HG03521 (cell line): ENCODE results near the gene DUSP11.
"Not testable (repeated sequence)": the region's sequence is repeated elsewhere in the genome, so short reads cannot be mapped to it uniquely, and the experiment has no call there.

Experiments used
- ATAC-seq: cut with Tn5 transposase; IDR thresholded peaks from one replicate; pipeline ENCODE4 v1.9.1; 2021; ENCODE audit warnings: mild to moderate bottlenecking, moderate library complexity; ENCODE audit not compliant: unreplicated experiment

The DUSP11 gene

GRCh38 chr2:73776381-73776780 lies 3.5 kb downstream of the DUSP11 start:
- no peak for ATAC-seq

DNA sequence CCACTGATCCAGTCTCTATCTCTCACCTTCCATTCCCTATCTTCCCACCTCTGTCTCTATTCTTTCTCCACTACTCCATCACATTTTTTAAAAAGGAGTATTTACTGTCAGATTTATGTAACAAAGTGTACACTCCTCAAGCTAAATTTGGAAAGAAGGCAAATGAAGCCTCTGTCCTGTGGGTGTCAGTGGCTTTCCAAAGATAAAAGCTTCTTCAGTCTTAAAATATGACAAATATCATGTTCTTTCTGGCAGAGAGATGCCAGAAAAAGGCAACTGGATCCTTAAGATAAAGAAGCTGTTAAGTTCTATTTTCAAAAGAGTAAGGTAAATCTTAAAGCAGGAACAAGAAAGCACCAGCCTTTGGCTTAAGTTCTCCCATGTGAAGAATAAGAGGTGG lies 7.1 kb downstream of the DUSP11 start:
- ATAC-seq: no peak

DNA sequence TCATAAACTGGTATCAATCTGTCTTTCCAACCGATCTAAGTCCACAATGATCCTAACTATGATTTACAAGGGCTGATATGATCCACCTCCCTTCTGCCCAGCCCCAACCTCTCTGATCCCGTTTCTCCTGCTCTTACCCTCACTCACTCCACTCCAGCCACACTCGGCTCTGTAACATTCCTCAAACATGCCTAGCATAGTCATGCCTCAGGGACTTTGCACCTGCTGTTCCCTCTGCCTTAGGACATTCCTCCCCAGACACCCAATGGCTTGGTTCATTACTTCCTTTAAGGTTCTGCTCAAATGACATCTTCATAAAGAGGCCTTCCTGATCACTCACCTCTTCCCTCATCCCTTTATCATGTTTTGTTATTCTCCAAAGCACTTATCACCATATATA lies 9.2 kb downstream of the DUSP11 start:
- ATAC-seq: no peak

DNA sequence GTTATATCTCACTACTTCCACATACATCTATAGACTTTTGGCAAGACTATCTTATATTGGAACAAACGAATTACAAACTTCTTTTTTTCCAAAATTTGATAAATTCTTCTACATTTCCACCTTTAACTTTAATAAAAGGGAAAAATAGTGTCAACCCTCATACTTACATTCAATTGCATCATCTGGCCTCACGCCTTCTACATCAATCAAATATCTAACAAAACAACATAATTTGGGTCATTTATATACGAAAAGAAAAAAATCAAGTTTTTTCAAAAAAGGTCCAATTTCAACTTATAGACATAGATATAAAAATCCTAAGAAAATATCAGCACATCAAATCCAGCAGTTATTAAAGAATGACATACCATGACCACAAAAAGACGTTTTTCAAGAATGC lies 12.9 kb downstream of the DUSP11 start:
- ATAC-seq: no peak

DNA sequence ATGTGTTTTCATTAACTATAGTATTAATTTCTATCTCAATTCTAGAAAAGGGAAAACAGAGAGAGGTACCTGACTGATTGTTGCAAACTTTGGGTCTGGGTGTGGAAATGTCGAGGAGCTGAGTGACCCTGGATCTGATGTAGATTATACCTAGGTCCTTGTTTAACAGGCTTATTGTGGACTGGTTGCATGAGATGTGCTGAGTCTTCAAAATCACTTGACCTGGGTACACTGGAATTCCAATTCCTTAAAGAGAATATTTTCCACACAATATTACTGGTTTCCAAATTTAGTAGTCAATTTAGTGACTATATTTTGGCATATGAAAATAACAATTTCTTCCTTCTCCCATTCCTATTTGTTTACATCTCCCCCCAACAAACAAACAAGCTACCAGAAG lies 13.6 kb downstream of the DUSP11 start:
- ATAC-seq: no peak

GRCh38 chr2:73764945-73765344 lies 15.0 kb downstream of the DUSP11 start:
- no peak for ATAC-seq

GRCh38 chr2:73762571-73762970 lies 17.3 kb downstream of the DUSP11 start:
- no peak for ATAC-seq

DNA sequence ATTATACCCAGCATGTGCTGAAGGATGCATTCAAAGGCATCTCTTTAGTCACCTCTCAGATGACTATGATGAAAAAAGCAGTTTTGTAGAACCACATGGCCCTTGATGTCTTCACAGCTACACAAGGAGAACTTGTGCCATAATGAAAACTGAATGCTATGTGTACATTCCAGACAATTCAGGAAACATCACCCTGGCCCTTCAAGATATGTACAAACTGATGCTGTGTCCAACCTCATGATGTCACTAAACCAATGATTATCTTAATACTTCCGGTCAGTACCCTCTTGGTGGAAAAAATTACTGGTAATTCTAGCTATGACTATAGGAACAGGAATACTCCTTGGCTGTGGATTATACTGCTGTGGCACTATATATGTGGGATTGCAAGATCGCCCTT lies 20.0 kb downstream of the DUSP11 start:
- ATAC-seq: no peak

GRCh38 chr2:73759285-73759764 lies 20.6 kb downstream of the DUSP11 start:
- ATAC-seq: no peak

- ATAC-seq: not testable (repeated sequence)
These were observed 25.6 kb downstream of the DUSP11 start for GRCh38 chr2:73754332-73754731.

DNA sequence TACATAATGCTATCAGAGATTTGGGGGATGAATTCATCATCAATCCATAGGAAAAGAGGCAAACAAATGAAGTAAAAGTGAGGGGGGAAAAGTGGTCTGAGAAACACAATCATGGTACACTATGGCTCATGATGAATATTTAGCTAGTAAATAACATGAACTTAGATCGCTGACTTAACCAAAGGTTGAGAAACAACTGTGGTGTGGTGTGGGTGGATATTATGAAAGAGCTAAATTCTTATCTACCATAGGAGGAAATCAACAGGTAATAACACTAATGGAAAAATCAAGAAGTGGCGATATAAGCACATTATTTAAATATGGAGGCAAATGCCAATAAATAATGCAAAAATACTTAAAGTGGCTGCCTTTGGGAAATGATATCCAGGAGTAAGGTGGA lies 30.6 kb downstream of the DUSP11 start:
- no peak for ATAC-seq

- ATAC-seq: no peak
These were observed 33.1 kb downstream of the DUSP11 start for GRCh38 chr2:73746877-73747208.

GRCh38 chr2:73746015-73746876 lies 33.7 kb downstream of the DUSP11 start:
- no peak for ATAC-seq

GRCh38 chr2:73740767-73741166 lies 39.1 kb downstream of the DUSP11 start:
- no peak for ATAC-seq

- ATAC-seq: no peak
These were observed 40.8 kb downstream of the DUSP11 start for GRCh38 chr2:73739101-73739500.

GRCh38 chr2:73736855-73737779 lies 42.8 kb downstream of the DUSP11 start, which contains the start of gene TPRKB:
Gene TPRKB, minus strand, starts transcription at chr2:73737345. Its CDS starts 2,776 bp downstream, at chr2:73734569.
- ATAC-seq: peak; percentile 92

DNA sequence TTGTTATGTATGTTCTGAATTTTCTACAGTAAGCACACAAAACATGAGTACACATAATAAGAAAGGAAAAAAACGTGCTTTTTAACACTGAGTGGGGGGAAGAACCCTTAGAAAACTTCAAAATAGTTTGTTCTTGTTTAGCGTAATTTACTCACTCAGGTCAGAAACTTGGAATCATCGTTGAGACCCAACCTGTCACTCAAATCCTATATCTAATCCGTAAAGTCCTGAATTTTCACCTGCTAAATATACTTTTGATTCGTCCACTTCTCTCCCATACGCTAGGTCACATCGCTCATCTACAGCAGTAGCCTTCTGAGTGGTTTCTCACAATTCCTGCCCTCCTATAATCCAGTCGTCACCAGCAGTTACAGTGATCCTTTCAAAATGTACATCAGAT lies 43.5 kb downstream of the DUSP11 start:
- ATAC-seq: peak; percentile 4

- no peak for ATAC-seq
These were observed 49.1 kb downstream of the DUSP11 start for GRCh38 chr2:73730810-73731209.

- ATAC-seq: no peak
These were observed 51.2 kb downstream of the DUSP11 start for GRCh38 chr2:73728711-73729110.

- ATAC-seq: no peak
These were observed 51.9 kb downstream of the DUSP11 start for GRCh38 chr2:73728043-73728442.

- ATAC-seq: not testable (repeated sequence)
These were observed 53.2 kb downstream of the DUSP11 start for GRCh38 chr2:73726657-73727056.
